H1 (cell line): ENCODE measurements around the gene CD48.

Source experiments
- BACH1 ChIP-seq: IDR thresholded peaks from 2 replicates; pipeline ENCODE4 v1.6.1; 2012; ENCODE audit warnings: low read length, improper control_type of control experiment
- BRCA1 ChIP-seq: IDR thresholded peaks from 2 replicates; pipeline ENCODE4 v1.6.1; 2012; ENCODE audit warnings: low read depth, low read length, improper control_type of control experiment
- CBX8 ChIP-seq: fragments of 300-800, 300-1000 bp; sonication (generic); IDR thresholded peaks from 2 replicates; pipeline ENCODE4 v1.7.1; 2016; ENCODE audit warnings: low read depth, low read length, borderline replicate concordance
- CTCF ChIP-seq, 3 experiments: IDR thresholded peaks; 1 replicate in 2 of 3; 2 replicates in 1 of 3; pipeline versions ENCODE4 v1.5.1 to v1.6.1; 2011; ENCODE audit warnings: low read length in 3 of 3, mild to moderate bottlenecking in 3 of 3, inconsistent platforms in 2 of 3, low read depth in 1 of 3, moderate library complexity in 1 of 3; ENCODE audit not compliant: insufficient read depth in 1 of 3; ENCODE audit errors: control extremely low read depth in 1 of 3
- EZH2 ChIP-seq: fragments of 200-600 bp; sonication (generic); IDR thresholded peaks from 2 replicates; pipeline ENCODE4 v1.7.1; 2012; ENCODE audit warnings: low read depth, mild to moderate bottlenecking, moderate library complexity, low read length, inconsistent platforms; ENCODE audit not compliant: severe bottlenecking
- POLR2A ChIP-seq, 2 experiments: IDR thresholded peaks; 1 replicate in 1 of 2; 2 replicates in 1 of 2; pipeline ENCODE4 v1.6.1; 2011; ENCODE audit warnings: low read depth in 2 of 2, low read length in 2 of 2, mild to moderate bottlenecking in 2 of 2; ENCODE audit errors: control extremely low read depth in 1 of 2
- RBBP5 ChIP-seq: IDR thresholded peaks from 2 replicates; pipeline ENCODE4 v1.7.1; 2012; ENCODE audit warnings: low read depth, mild to moderate bottlenecking, inconsistent platforms, low read length, moderate library complexity, borderline replicate concordance
- SUZ12 ChIP-seq: fragments of 200-600 bp; sonication (generic); IDR thresholded peaks from 2 replicates; pipeline ENCODE4 v1.6.1; 2012; ENCODE audit warnings: mild to moderate bottlenecking, inconsistent platforms, low read length, moderate library complexity, mixed read lengths
- TAF1 ChIP-seq: IDR thresholded peaks from 2 replicates; pipeline ENCODE4 v1.6.1; 2011; ENCODE audit warnings: mild to moderate bottlenecking, low read depth, low read length
- TBP ChIP-seq: IDR thresholded peaks from 2 replicates; pipeline ENCODE4 v1.6.1; 2011; ENCODE audit warnings: low read depth, low read length, improper control_type of control experiment
- ZNF274 ChIP-seq: IDR thresholded peaks from 2 replicates; pipeline ENCODE4 v1.7.0; 2012; ENCODE audit warnings: low read length, borderline replicate concordance; ENCODE audit errors: extremely low read depth
- TF ChIP-seq, protein P1 (sequence below): IDR thresholded peaks from 2 replicates; pipeline ENCODE4 v1.6.1; 2011; ENCODE audit warnings: low read length, improper control_type of control experiment

GRCh38 chr1:160681066-160681890 is 30.3 kb downstream of the CD48 start:
- no peak for TF ChIP-seq ZNF274
- TF ChIP-seq CTCF (IDR thresholded peaks at IDR 0.05; ENCODE audit: control extremely low read depth in 1 of 3, insufficient read depth in 1 of 3, low read depth in 1 of 3, low read length in 3 of 3), result peak; percentile 98 to 100 (median 99)
- TF ChIP-seq BACH1, result no peak
- TF ChIP-seq POLR2A (IDR thresholded peaks at IDR 0.05; ENCODE audit: control extremely low read depth in 1 of 2, low read depth in 2 of 2, low read length in 2 of 2), result no peak
- no peak for TF ChIP-seq EZH2
- TF ChIP-seq TAF1, result no peak
- no peak for TF ChIP-seq CBX8
- TF ChIP-seq, protein P1, sequence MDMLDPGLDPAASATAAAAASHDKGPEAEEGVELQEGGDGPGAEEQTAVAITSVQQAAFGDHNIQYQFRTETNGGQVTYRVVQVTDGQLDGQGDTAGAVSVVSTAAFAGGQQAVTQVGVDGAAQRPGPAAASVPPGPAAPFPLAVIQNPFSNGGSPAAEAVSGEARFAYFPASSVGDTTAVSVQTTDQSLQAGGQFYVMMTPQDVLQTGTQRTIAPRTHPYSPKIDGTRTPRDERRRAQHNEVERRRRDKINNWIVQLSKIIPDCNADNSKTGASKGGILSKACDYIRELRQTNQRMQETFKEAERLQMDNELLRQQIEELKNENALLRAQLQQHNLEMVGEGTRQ, result no peak
- no peak for TF ChIP-seq TBP
- TF ChIP-seq BRCA1, result no peak
- no peak for TF ChIP-seq RBBP5
- no peak for TF ChIP-seq SUZ12
